Osteoblast (primary cell): Measurements from ENCODE around the gene CBLL2. TPM values are rescaled to one million over a fixed set of nuclear protein-coding genes. Genes with fewer than 3 reads are reported as not detected.

Experiments
- DNase-seq: peaks from one replicate; pipeline ENCODE4 v3.0.0; 2011; ENCODE audit warnings: low spot score, mixed read lengths; ENCODE audit not compliant: insufficient read length; ENCODE audit errors: missing footprints
- H2AFZ ChIP-seq: 2 replicates; pipeline ENCODE4 v1.6.0; 2011; ENCODE audit warnings: mild to moderate bottlenecking, low read length
- H3K27ac ChIP-seq: 2 replicates; pipeline ENCODE4 v1.5.1; 2011; ENCODE audit warnings: mild to moderate bottlenecking, low read depth, low read length, moderate library complexity
- H3K27me3 ChIP-seq: 2 replicates; pipeline ENCODE4 v1.6.0; 2012; ENCODE audit warnings: mild to moderate bottlenecking, control low read depth, inconsistent platforms, low read length, moderate library complexity; ENCODE audit not compliant: insufficient read depth
- H3K36me3 ChIP-seq: 2 replicates; pipeline ENCODE4 v1.5.1; 2011; ENCODE audit warnings: mild to moderate bottlenecking, low read length, control low read depth, moderate library complexity; ENCODE audit not compliant: insufficient read depth
- H3K4me1 ChIP-seq: 2 replicates; pipeline ENCODE4 v1.5.1; 2011; ENCODE audit warnings: mild to moderate bottlenecking, low read length, control low read depth, moderate library complexity; ENCODE audit not compliant: insufficient read depth
- H3K4me2 ChIP-seq: 2 replicates; pipeline ENCODE4 v1.6.0; 2011; ENCODE audit warnings: mild to moderate bottlenecking, low read length; ENCODE audit not compliant: insufficient read depth
- H3K4me3 ChIP-seq: fragments of 200-600 bp; sonication (generic); 3 replicates; pipeline ENCODE4 v1.5.1; 2012; ENCODE audit warnings: mild to moderate bottlenecking, low read length, inconsistent platforms; ENCODE audit not compliant: insufficient read depth
- H3K79me2 ChIP-seq: 2 replicates; pipeline ENCODE4 v1.6.0; 2012; ENCODE audit warnings: mild to moderate bottlenecking, low read length, control low read depth, inconsistent platforms; ENCODE audit not compliant: insufficient read depth
- H3K9me3 ChIP-seq: 2 replicates; pipeline ENCODE4 v1.5.1; 2011; ENCODE audit warnings: low read depth, low read length, control low read depth
- H4K20me1 ChIP-seq: 2 replicates; pipeline ENCODE4 v1.6.0; 2012; ENCODE audit warnings: mild to moderate bottlenecking, low read length, control low read depth; ENCODE audit not compliant: insufficient read depth
- total RNA-seq: library from RNA; depleted of rRNA; stranded (reverse); fragments of >200 nt; gene quantifications from 2 replicates; pipeline ENCODE4 v1.2.3, GENCODE V29; 2012
- TF ChIP-seq, protein P1 (sequence below): IDR thresholded peaks from 2 replicates; pipeline ENCODE4 v1.5.1; 2011; ENCODE audit warnings: mild to moderate bottlenecking, low read depth, low read length, moderate library complexity; ENCODE audit errors: extremely low read depth

Gene CBLL2
- total RNA-seq, 1 donor: under 0.01 TPM

DNA sequence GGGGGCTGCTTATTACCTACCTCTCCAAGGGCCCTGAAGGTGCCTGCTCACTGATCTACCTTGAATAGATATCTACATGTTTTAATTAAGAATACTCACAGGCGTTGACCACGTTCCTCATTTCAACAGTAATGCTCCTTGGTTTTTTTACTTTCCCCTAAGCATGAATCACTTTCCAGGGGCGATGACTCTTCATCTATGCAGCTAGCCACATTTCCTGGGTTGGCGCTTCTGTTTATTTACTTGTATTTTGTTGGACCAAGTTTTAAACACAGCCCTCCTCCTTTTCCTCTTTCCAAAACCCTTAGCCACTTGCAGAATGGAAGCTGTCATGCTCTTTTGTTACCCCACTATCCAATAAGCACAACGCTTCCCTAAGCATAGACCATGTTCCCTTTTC, 50.8 kb downstream of the CBLL2 start:
- no peak overlapping the region for H3K4me3 ChIP-seq
- peaks cover 3% of the 10 kb centered on the region for H3K4me1 ChIP-seq
- DNase-seq: peak; percentile 58
- H3K27ac ChIP-seq: no peak overlapping the region
- TF ChIP-seq, protein P1, sequence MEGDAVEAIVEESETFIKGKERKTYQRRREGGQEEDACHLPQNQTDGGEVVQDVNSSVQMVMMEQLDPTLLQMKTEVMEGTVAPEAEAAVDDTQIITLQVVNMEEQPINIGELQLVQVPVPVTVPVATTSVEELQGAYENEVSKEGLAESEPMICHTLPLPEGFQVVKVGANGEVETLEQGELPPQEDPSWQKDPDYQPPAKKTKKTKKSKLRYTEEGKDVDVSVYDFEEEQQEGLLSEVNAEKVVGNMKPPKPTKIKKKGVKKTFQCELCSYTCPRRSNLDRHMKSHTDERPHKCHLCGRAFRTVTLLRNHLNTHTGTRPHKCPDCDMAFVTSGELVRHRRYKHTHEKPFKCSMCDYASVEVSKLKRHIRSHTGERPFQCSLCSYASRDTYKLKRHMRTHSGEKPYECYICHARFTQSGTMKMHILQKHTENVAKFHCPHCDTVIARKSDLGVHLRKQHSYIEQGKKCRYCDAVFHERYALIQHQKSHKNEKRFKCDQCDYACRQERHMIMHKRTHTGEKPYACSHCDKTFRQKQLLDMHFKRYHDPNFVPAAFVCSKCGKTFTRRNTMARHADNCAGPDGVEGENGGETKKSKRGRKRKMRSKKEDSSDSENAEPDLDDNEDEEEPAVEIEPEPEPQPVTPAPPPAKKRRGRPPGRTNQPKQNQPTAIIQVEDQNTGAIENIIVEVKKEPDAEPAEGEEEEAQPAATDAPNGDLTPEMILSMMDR: no peak
- H4K20me1 ChIP-seq: no peaks in the 10 kb centered on the region
- peak overlapping the region; percentile 48 for H3K4me2 ChIP-seq
- H3K9me3 ChIP-seq: no peaks in the 10 kb centered on the region
- no peaks in the 10 kb centered on the region for H3K27me3 ChIP-seq
- no peaks in the 10 kb centered on the region for H3K36me3 ChIP-seq
- no peaks in the 10 kb centered on the region for H3K79me2 ChIP-seq
- no peak overlapping the region for H2AFZ ChIP-seq

Other genes starting within 250 kb of the CBLL2 start
- 0.88 and 1.4 TPM in 2 replicates for gene PHEX, start 240.6 kb upstream of the CBLL2 start, total RNA-seq